Keratinocyte (primary cell): Measurements from ENCODE around the gene SNCB. TPM values are rescaled to one million over a fixed set of nuclear protein-coding genes. Genes with fewer than 3 reads are reported as not detected.

Experiments used
- DNase-seq: peaks from one replicate; pipeline ENCODE4 v3.0.0-alpha.2; 2011; ENCODE audit warnings: low read depth, missing footprints, low spot score
- FAIRE-seq: peaks from 2 replicates; lab custom pipeline; 2011; peaks lifted over from hg19 to GRCh38; lab: Jason Lieb, UNC
- H2AFZ ChIP-seq: 2 replicates; pipeline ENCODE4 v1.6.0; 2012; ENCODE audit warnings: low read length, control low read depth, inconsistent platforms; ENCODE audit not compliant: control insufficient read depth
- H3K27ac ChIP-seq: 2 replicates; pipeline ENCODE4 v1.5.1; 2011; ENCODE audit warnings: low read length; ENCODE audit not compliant: control insufficient read depth, insufficient read depth
- H3K27me3 ChIP-seq: 3 replicates; pipeline ENCODE4 v1.6.0; 2011; ENCODE audit warnings: low read length; ENCODE audit not compliant: control insufficient read depth, insufficient read depth; ENCODE audit errors: extremely low read depth
- H3K36me3 ChIP-seq, 2 experiments: 2 replicates in 1 of 2; 3 replicates in 1 of 2; pipeline ENCODE4 v1.5.1; 2011; ENCODE audit warnings: low read length in 2 of 2, mild to moderate bottlenecking in 1 of 2; ENCODE audit not compliant: control insufficient read depth in 2 of 2, insufficient read depth in 2 of 2; ENCODE audit errors: extremely low read depth in 1 of 2
- H3K4me1 ChIP-seq: 3 replicates; pipeline ENCODE4 v1.5.1; 2011; ENCODE audit warnings: low read length; ENCODE audit not compliant: control insufficient read depth, insufficient read depth; ENCODE audit errors: extremely low read depth
- H3K4me2 ChIP-seq: 3 replicates; pipeline ENCODE4 v1.6.0; 2011; ENCODE audit warnings: low read depth, low read length; ENCODE audit not compliant: control insufficient read depth, insufficient read depth; ENCODE audit errors: extremely low read depth
- H3K4me3 ChIP-seq, 3 experiments: fragments of 200-600 bp in 1 of 3; sonication (generic) in 1 of 3; 2 replicates in 2 of 3; 3 replicates in 1 of 3; pipeline ENCODE4 v1.5.1; 2011 to 2016; ENCODE audit warnings: low read length in 3 of 3, mild to moderate bottlenecking in 3 of 3, control low read depth in 2 of 3, inconsistent platforms in 1 of 3, low read depth in 1 of 3, mixed read lengths in 1 of 3, mixed run types in 1 of 3, moderate library complexity in 1 of 3; ENCODE audit not compliant: control insufficient read depth in 2 of 3, insufficient read depth in 2 of 3; ENCODE audit errors: extremely low read depth in 1 of 3
- H3K79me2 ChIP-seq: 2 replicates; pipeline ENCODE4 v1.6.0; 2012; ENCODE audit warnings: low read length; ENCODE audit not compliant: control insufficient read depth, insufficient read depth
- H3K9ac ChIP-seq: 3 replicates; pipeline ENCODE4 v1.6.0; 2011; ENCODE audit warnings: low read length; ENCODE audit not compliant: control insufficient read depth, insufficient read depth; ENCODE audit errors: extremely low read depth
- H3K9me1 ChIP-seq: 3 replicates; pipeline ENCODE4 v1.6.0; 2011; ENCODE audit warnings: low read length; ENCODE audit not compliant: control insufficient read depth, insufficient read depth; ENCODE audit errors: extremely low read depth
- H3K9me3 ChIP-seq: 2 replicates; pipeline ENCODE4 v1.5.1; 2012; ENCODE audit warnings: low read depth, low read length; ENCODE audit not compliant: control insufficient read depth
- H4K20me1 ChIP-seq: 3 replicates; pipeline ENCODE4 v1.6.0; 2011; ENCODE audit warnings: low read length; ENCODE audit not compliant: control insufficient read depth, insufficient read depth; ENCODE audit errors: extremely low read depth
- EZH2 ChIP-seq: IDR thresholded peaks from one replicate; pipeline ENCODE4 v1.6.1; 2012; ENCODE audit warnings: inconsistent platforms, mild to moderate bottlenecking, low read length, moderate library complexity
- dilution Hi-C: fragments of 300-500 bp; cut with MboI; formaldehyde crosslinking; loops from one replicate; pipeline ENCODE4 v1.7.0; 2020; ENCODE audit warnings: low sequenced_read_pairs; ENCODE audit not compliant: extremely low pct_ligation_motif_present
- polyA plus RNA-seq, 5 experiments: library from polyadenylated mRNA; depleted of rRNA in 3 of 5; stranded (reverse) in 3 of 5; stranded (forward) in 1 of 5; unstranded in 1 of 5; fragments of >200 nt; gene quantifications; 1 replicate in 1 of 5; 2 replicates in 3 of 5; 3 replicates in 1 of 5; pipeline versions ENCODE4 v1.2.1 to v1.2.3, GENCODE V29; 2011 to 2012; ENCODE audit warnings: missing spikeins in 2 of 5, low read depth in 1 of 5, low replicate concordance in 1 of 5
- TF ChIP-seq, protein P1 (sequence below), 3 experiments: IDR thresholded peaks in 1 of 3; conservative IDR thresholded peaks in 1 of 3; optimal IDR thresholded peaks in 1 of 3; 2 replicates in 2 of 3; 3 replicates in 1 of 3; pipeline versions ENCODE3 to v1.5.1; 2011; ENCODE audit warnings: low read length in 3 of 3, mild to moderate bottlenecking in 3 of 3, moderate library complexity in 2 of 3, control low read depth in 1 of 3, inconsistent platforms in 1 of 3; ENCODE audit not compliant: insufficient read depth in 2 of 3; ENCODE audit errors: extremely low read depth in 1 of 3

Gene SNCB
- polyA plus RNA-seq, 1 donor (not counting 4 experiments of a cell fraction or from before 2014, with no cell fraction given), result 0.69 TPM

- peak overlapping the region in 1 of 3 experiments; percentile 51 for H3K4me3 ChIP-seq
These were observed 15.8 kb upstream of the SNCB start for GRCh38 chr5:176646049-176646706.

DNA sequence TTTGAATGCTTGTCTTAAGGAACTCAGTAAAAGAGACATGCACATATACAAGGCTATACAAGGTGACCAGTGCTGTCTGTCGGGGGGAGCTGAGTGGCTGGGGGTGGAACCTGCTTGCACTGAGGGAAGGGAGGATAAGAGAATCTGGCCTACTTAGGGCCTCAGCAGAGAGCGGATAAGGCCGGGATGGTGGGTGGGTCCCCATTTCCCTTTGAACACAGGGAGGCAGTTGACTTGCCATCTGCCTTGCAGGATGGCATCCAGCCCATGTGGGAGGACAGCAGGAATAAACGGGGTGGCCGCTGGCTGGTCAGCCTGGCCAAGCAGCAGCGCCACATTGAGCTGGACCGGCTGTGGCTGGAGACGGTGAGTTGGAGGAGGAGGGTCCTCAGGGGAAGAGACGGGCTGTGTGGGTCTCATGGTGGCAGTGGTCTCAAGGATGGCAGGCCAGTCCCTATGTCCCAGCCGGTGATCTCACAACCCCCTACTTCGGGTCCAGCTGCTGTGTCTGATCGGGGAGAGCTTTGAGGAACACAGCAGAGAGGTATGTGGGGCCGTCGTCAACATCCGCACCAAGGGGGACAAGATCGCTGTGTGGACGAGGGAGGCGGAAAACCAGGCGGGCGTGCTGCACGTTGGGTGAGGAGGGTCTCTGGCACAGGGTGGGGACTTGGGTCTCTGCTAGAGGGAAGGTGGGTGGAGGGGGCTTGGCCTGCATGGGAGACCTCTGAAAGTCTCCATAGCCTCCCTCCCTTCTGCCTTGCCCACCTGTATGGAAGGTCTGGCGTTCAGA, 14.7 kb upstream of the SNCB start:
- dilution Hi-C loops, result no loop called here
- no peak overlapping the region for H2AFZ ChIP-seq

More at GRCh38 chr5:176646049-176646706, 15.8 kb upstream of the SNCB start:
- TF ChIP-seq EZH2, result no peak
- TF ChIP-seq, protein P1, sequence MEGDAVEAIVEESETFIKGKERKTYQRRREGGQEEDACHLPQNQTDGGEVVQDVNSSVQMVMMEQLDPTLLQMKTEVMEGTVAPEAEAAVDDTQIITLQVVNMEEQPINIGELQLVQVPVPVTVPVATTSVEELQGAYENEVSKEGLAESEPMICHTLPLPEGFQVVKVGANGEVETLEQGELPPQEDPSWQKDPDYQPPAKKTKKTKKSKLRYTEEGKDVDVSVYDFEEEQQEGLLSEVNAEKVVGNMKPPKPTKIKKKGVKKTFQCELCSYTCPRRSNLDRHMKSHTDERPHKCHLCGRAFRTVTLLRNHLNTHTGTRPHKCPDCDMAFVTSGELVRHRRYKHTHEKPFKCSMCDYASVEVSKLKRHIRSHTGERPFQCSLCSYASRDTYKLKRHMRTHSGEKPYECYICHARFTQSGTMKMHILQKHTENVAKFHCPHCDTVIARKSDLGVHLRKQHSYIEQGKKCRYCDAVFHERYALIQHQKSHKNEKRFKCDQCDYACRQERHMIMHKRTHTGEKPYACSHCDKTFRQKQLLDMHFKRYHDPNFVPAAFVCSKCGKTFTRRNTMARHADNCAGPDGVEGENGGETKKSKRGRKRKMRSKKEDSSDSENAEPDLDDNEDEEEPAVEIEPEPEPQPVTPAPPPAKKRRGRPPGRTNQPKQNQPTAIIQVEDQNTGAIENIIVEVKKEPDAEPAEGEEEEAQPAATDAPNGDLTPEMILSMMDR (optimal IDR thresholded peaks at IDR 0.05 in 1 of 3, IDR thresholded peaks at IDR 0.05 in 1 of 3, conservative IDR thresholded peaks at IDR 0.05 in 1 of 3; ENCODE audit: extremely low read depth in 1 of 3, insufficient read depth in 2 of 3, low read length in 3 of 3), result no peak
- FAIRE-seq (no peak), DNase-seq (no peak)
- H4K20me1 ChIP-seq, result no peaks in the 10 kb centered on the region
- no peaks in the 10 kb centered on the region for H3K27me3 ChIP-seq
- peak overlapping the region; percentile 81 for H3K9ac ChIP-seq
- dilution Hi-C loops, result no loop called here
- H3K9me1 ChIP-seq, result no peaks in the 10 kb centered on the region
- H3K4me2 ChIP-seq, result peak overlapping the region; percentile 83
- H3K36me3 ChIP-seq, result no peaks in the 10 kb centered on the region
- peaks cover 15% of the 10 kb centered on the region for H3K4me1 ChIP-seq
- H3K79me2 ChIP-seq, result peaks cover 27% of the 10 kb centered on the region
- H3K27ac ChIP-seq, result no peak overlapping the region
- H2AFZ ChIP-seq, result peak overlapping the region; percentile 96
- H3K9me3 ChIP-seq, result no peaks in the 10 kb centered on the region

More for the DNA sequence above, 14.7 kb upstream of the SNCB start:
- Histone ChIP-seq H3K27me3 (no peaks in the 10 kb centered on the region), H4K20me1 (no peaks in the 10 kb centered on the region), H3K36me3 (no peaks in the 10 kb centered on the region), H3K9me3 (no peaks in the 10 kb centered on the region), H3K4me1 (peaks cover 15% of the 10 kb centered on the region), H3K27ac (no peak overlapping the region), H3K9me1 (no peaks in the 10 kb centered on the region), H3K79me2 (peaks cover 19% of the 10 kb centered on the region), H3K4me2 (no peak overlapping the region), H3K4me3 (no peak overlapping the region), H3K9ac (no peak overlapping the region)
- FAIRE-seq (no peak), DNase-seq (no peak)
- TF ChIP-seq, protein P1 (optimal IDR thresholded peaks at IDR 0.05 in 1 of 3, IDR thresholded peaks at IDR 0.05 in 1 of 3, conservative IDR thresholded peaks at IDR 0.05 in 1 of 3; ENCODE audit: extremely low read depth in 1 of 3, insufficient read depth in 2 of 3, low read length in 3 of 3), result no peak
- TF ChIP-seq EZH2, result no peak
